ENCODE measurements around the gene VAPA. TPM values are rescaled to one million over a fixed set of nuclear protein-coding genes. Genes with fewer than 3 reads are reported as not detected.
"Not testable (repeated sequence)": the region's sequence is repeated elsewhere in the genome, so short reads cannot be mapped to it uniquely, and the experiment has no call there.

Gene VAPA
- polyA plus RNA-seq, 3 donors, result 113 to 152 (median 134) TPM

DNA sequence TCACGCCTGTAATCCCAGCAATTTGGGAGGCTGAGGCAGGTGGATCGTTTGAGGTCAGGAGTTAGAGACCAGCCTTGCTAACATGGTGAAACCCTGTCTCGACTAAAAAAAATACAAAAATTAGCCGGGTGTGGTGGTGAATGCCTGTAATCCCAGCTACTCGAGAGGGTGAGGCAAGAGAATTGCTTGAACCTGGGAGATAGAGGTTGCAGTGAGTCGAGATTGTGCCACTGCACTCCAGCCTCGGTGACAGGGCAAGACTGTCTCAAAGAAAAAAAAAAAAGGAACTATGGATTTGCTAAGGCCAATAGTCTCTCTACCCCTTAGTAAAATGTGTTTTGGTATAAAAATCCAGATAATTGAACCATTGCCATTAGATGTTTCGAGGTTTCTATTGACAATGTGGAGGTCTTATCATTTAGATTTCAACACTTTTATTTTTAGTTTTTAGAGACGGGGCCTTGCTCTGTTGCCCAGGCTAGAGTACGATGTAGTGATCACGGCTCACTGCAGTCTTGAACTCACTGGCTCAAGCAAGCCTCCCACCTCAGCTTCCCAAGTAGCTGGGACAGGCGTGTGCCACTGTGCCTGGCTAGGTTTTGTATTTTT is 29.2 kb upstream of the VAPA start:
- 85 to 87% (median 85%) methylated on average over 12 of the region's 12 CpGs for WGBS, 3 donors
- H3K27ac ChIP-seq (ENCODE audit: low read depth, low read length), result no peak overlapping the region

DNA sequence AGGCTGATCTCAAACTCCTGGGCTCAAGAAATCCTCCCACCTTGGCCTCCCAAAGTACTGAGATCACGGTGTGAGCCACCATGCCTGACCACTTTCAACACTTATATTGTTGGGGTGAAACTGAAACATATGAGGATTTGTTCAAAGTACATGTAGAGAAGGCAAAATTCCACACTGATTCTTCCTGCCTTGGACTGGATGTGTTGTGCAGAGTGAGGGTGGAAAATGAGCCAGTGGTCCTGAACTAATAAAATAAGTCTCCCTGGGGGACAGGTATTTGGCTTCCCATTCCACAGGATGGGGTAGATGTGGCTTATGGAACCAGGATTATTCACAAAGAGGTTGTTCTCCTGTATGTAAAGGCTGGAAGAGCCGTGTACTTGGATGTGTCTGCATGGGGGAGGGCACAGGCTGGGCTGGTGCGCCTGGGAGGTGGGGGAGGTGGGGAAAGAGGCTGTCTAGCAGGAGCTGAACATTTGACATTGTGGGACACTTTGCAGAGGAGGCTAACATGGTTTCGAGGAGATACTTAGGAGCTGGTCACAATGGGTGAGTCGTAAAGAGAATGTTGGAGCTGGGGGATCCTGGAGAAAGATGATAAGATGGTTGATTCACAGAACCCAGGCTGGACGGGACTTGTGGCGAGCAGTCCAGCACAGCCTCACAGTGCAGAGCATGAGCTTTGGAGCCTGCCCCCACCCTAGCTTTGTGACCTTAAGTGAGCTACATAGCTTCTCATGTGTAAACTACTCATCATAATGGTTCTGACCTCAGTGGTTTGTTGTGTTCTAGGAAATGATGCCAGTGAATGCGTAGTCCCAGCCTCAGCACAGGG is 28.4 kb upstream of the VAPA start, which contains the start of gene TXNDC2:
TSS of gene TXNDC2 (plus strand) at position 804 of the 835 bp plus-strand sequence. CDS start 708 bp downstream, outside the sequence.
- WGBS, 3 donors, result 82 to 93% (median 90%) methylated on average over 8 of the region's 8 CpGs
- no peak within 1 kb of the TSS for H3K27ac ChIP-seq (ENCODE audit: low read depth, low read length)

DNA sequence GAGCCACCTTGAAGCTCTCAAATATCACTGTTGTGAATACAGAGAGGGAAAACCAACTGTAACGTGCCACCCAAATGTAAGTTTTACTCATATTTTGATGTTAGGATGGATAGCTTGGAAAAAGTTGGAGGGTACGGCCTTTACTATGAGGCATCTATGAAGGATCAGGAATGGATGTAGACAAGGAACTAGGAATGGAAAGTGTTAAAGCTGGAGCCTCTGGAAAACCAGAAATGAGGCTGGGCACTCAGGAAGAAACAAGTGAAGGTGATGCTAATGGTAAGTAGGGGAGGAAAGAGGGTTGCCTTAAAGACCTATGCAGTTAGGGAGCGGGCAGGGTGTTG is 27.8 kb upstream of the VAPA start:
- WGBS, 3 donors, result 96 to 98% (median 96%) methylated on average over 3 of the region's 3 CpGs
- H3K27ac ChIP-seq (ENCODE audit: low read depth, low read length), result no peak overlapping the region

DNA sequence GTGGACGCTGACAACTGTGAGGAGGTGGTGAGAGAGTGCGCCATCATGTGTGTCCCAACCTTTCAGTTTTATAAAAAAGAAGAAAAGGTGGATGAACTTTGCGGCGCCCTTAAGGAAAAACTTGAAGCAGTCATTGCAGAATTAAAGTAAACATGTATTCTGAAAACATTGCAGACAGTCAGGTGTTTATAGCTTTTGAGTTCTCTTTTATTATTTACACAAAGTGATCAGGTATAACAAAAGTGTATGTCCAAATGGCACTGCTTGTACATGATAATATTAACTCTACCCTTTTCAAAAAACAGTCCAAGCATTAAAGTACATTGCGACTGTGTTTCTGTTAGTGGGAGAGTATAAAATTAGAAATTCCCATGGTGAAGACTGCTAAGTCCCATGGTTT is 25.8 kb upstream of the VAPA start:
- H3K27ac ChIP-seq (ENCODE audit: low read depth, low read length), result no peak overlapping the region
- WGBS, 3 donors, result 91 to 95% (median 95%) methylated on average over 5 of the region's 5 CpGs

DNA sequence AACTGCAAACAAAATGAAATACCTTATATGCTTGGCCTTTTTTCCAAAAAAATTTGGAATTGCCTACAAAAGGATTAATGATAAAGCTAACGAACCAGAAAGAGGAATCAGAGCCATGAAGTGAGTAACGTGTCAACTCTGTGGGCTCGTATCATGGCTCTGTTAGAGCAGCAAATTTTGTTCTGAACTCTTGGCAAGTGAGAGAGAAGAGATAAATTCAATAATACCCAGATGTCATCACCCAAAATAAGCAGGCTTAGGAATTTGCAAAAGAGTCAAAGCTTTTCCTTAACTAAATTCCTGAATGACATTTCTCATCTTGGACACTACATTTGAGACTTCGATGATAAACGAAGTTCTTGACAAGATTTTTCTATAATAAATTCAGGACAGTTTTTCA is 23.6 kb upstream of the VAPA start:
- no peak overlapping the region for H3K27ac ChIP-seq (ENCODE audit: low read depth, low read length)
- 87 to 90% (median 89%) methylated on average over 5 of the region's 5 CpGs for WGBS, 3 donors

DNA sequence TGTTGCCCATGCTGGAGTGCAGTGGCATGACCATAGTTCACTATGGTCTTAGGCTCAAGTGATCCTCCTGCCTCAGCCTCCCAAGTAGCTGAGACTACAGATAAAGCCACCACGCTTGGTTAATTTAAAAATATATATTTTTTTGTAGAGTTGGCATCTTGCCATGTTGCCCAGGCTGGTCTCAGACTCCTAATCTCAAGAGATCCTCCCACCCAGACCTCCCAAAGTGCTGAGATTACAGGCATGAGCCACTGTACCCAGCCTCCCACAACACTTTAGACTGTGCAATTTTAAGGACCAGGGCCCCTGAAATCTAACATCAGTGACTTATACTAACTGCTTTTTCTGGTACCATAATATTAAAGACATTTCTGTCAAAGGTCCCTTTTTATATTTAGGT is 22.9 kb upstream of the VAPA start:
- WGBS, 3 donors, result 74 to 86% (median 83%) methylated on average over 1 of the region's 1 CpG
- H3K27ac ChIP-seq (ENCODE audit: low read depth, low read length), result no peak overlapping the region

DNA sequence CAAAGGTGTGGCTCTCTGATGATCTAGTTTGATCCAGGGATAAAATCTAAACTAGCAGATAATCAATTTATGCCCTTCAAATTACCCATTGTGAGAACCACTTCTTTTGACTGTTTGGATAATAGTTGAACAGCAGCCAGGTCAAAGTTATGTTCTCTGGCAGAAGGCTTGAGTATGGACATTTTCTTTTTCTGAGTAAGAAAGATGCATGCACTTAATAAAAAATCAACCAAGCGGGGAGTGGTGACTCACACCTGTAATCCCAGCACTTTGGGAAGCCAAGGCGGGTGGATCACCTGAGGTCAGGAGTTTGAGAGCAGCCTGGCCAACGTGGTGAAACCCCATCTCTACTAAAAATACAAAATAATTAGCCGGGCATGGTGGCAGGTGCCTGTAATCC is 22.3 kb upstream of the VAPA start:
- 80 to 83% (median 80%) methylated on average over 4 of the region's 4 CpGs for WGBS, 3 donors
- H3K27ac ChIP-seq (ENCODE audit: low read depth, low read length), result not testable (repeated sequence)

DNA sequence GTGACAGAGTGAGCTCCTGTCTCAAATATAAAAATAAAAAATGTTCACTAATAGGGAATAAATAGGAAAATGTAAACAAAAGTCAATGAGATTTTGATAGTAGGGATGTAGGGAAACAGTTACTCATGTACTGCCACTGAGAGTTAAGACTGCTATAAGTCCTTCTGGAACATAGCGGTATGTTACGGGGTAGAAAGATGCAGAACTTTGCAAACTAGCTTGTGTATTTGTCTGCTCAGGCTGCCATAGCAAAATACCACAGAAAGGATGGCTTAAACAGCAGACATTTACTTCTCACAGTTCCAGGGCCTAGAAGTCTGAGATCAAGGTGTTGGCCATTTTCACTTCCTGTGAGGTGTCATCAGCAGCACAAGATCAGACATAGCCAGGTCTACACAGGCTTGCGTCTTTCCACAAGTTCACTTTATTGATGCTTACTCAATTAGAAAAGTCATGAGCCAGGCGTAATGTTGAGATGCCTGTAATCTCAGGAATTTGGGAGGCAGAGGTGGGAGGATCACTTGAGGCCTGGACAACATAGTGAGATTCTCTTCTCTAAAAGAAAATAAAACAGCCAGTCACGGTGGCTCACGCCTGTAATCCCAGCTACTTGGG is 19.3 kb upstream of the VAPA start:
- WGBS, 3 donors, result 85 to 96% (median 85%) methylated on average over 6 of the region's 6 CpGs
- H3K27ac ChIP-seq (ENCODE audit: low read depth, low read length), result no peak overlapping the region

DNA sequence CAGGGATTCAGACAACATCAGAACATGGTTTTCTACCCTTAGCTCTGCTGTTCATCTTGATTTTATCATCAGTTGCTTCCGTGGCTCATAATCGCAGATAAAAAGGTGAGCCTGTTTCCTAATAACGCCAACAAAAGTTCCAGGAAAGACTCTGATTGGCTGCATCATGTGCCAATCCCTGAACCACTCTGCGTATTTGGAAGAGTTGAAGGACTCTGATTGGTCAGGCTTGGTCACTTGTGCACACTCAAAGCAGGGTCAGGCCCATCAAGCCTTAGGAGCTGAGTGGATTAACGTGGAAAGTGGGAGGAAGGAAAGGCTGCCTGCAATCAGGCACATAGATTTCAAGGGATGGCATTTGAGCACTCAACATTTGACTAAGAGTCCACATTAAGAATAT is 16.7 kb upstream of the VAPA start:
- 89 to 95% (median 91%) methylated on average over 5 of the region's 5 CpGs for WGBS, 3 donors
- no peak overlapping the region for H3K27ac ChIP-seq (ENCODE audit: low read depth, low read length)

DNA sequence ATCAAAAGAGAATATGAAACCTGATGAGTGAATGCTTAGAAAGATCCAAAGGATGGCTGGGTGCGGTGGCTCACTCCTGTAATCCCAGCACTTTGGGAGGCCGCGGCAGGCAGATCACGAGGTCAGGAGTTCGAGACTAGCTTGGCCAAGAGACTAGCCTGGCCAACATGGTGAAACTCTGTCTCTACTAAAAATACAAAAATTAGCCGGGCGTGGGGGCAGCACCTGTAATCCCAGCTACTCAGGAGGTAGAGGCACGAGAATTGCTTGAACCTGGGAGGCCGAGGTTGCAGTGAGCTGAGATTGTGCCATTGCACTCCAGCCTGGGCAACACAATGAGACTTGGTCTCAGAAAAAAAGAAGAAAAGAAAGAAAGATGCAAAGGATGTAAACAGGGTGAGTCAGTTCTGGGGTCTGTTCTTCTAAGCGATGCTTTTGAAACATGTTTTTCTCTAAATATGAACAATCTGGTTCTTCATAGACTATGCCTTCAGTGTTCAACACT is 16.0 kb upstream of the VAPA start:
- H3K27ac ChIP-seq (ENCODE audit: low read depth, low read length), result not testable (repeated sequence)
- 94 to 96% (median 94%) methylated on average over 10 of the region's 10 CpGs for WGBS, 3 donors

DNA sequence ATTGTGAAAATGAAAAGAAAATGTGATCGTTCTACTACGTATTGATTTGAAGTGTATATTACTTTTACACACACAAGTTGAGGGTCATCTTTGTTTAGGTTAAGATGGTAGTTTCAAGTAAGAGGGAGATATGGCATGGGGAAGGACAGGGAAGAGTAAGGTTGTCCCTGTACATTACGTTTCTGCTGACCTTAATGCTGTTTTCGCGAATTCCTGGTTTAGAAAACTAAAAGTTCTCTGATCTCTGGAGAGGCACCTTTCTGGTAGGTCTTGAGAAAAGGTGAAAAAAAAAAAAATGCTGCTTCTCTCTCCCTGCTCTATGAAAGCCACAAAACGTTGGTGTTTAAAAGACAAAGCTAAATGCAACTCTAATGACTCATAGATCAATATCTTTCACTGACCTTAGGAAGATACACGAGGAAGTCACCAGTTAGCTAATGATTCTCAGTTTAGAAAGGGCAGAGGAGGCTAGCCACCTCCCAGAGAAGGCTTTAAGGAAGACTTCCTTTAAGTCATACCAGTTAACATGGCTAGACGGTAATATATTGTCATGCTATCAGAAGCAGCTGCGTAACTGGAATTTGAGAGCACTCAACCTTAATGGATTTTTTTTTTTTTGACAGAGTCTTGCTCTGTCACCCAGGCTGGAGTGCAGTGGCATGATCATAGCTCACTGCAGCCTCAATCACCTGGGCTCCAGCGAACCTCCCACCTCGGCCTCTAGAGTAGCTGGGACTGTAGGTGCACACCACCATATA is 14.8 kb upstream of the VAPA start:
- no peak overlapping the region for H3K27ac ChIP-seq (ENCODE audit: low read depth, low read length)
- 72 to 76% (median 74%) methylated on average over 11 of the region's 11 CpGs for WGBS, 3 donors

DNA sequence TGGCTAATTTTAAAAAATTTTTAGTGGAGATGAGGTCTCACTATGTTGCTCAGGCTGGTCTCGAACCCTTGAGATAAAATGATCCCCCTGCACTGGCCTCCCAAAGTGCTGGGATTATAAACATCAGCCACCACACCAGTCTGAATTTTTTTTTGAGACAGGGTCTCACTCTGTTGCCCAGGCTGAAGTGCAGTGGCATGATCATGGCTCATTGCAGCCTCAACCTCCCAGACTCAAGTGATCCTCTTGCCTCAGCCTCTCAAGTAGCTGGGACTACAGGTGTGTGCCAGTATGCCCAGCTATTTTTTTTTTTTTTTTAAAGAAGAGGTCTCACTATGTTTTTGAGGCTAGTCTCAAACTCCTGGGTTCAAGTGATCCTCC is 14.3 kb upstream of the VAPA start:
- WGBS, 3 donors, result 88 to 100% (median 95%) methylated on average over 1 of the region's 1 CpG
- not testable (repeated sequence) for H3K27ac ChIP-seq (ENCODE audit: low read depth, low read length)

DNA sequence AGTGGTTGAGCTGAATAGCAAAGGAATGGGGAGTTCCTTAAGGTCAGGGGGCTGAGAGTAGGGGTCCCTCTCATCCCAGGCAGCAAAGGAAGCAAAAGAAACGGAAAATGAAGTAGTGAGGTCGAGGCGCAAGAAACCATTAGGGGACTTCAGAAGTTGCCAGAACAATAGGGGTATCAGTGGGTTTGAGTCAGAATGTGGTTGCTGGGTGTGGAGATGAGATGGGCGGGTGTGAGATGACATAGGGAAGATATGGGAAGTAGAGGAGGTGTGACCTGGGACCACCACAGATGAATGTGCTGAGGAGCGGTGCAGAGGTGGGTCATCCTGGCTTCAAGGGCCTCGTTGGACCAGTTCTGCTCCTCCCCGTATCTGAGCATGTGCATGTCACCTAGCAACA is 13.1 kb upstream of the VAPA start:
- 91 to 93% (median 93%) methylated on average over 7 of the region's 7 CpGs for whole genome bisulfite sequencing, 3 donors
- no peak overlapping the region for H3K27ac ChIP-seq (ENCODE audit: low read depth, low read length)

DNA sequence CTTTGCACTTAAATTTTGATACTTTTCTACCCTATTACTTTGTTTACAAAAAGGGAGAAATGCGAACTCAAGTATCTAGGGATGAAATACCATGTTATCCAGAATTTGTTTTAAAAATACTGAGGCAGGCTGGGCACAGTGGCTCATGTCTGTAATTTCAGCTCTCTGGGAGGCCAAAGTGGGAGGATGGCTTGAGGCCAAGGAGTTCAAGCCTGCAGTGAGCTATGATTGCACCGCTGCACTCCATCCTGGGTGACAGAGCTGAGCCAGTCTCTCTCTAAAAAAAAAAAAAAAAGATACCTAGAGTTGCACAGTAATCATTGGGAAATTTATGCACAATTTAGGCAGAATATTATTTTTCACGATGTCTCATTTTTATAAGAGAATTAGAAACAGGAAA is 12.4 kb upstream of the VAPA start:
- no peak overlapping the region for H3K27ac ChIP-seq (ENCODE audit: low read depth, low read length)
- WGBS, 3 donors, result 75 to 92% (median 84%) methylated on average over 3 of the region's 3 CpGs

DNA sequence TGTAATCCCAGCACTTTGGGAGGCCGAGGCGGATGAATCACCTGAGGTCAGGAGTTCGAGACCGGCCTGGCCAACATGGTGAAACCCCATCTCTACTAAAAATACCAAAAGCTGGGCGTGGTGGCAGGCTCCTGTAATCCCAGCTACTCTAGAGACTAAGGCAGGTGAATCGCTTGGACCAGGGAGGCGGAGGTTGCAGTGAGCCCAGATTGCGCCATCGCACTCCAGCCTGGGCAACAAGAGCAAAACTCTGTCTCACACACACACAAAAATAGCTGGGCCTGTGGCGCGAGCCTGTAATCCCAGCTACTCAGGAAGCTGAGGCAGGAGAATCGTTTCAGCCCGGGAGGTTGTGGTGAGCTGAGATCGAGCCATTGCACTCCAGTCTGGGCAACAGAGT is 11.6 kb upstream of the VAPA start:
- not testable (repeated sequence) for H3K27ac ChIP-seq (ENCODE audit: low read depth, low read length)
- WGBS, 3 donors, result 86 to 95% (median 92%) methylated on average over 14 of the region's 14 CpGs

DNA sequence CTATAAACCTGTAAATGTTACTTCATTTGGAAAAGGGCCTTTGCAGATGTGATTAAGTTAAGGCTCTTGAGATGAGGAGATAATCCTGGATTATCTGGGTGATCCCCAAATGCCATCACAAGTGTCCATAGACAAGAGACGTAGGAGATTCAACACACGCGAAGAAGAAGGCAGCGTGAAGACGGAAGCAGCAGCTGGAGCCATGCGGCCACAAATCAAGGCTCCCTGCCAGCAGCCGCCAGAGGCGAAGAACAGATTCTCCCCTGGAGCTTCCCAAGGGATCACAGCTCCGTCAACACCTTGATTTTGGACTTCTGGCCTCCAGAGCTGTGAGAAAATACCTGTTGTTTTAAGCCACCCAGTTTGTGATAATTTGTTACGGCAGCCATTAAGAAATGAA is 11.0 kb upstream of the VAPA start:
- no peak overlapping the region for H3K27ac ChIP-seq (ENCODE audit: low read depth, low read length)
- WGBS, 3 donors, result 80 to 88% (median 87%) methylated on average over 10 of the region's 10 CpGs

DNA sequence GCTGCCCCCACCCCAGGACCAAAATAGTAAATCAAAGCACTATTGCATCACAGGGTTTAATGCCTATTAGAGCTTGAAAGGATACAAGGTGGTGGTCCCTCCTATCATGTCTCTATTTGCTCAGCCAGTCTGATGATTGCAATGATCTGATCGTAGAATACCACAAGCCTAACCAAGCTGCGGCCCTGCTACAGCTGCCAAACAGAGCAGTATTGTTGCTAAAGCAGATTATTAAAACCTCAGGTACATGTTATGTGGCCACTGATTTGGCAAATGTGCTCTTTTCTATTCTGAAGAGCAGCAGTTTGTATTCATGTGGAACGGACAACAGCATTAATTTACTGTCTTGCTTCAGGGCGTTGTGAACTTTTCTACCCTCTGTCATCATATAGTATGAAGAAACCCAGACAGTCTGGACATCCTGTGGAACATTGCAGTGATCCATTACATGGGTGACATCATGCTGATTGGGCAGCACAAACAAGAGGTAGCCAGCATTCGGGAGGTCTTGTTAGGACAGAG is 8.4 kb upstream of the VAPA start:
- 50 to 62% (median 55%) methylated on average over 5 of the region's 5 CpGs for WGBS, 3 donors

DNA sequence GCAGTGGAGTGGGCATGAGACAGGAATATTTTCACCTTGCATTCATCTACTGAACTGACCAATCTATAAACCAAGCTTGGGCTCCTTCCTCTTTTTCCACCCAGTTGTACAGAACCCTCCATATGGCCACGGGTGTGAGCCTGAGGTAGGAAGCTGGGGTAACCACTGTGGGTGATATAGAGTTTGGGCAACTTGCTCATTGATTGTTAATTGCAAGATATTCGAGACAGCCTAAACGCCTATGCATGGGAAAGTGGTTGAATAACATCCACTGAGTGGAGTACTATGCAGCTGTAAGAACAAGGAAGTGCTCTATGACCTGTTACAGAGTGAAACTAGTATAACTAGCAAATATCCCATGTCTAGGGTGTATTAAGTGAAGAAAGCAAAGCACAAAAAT is 7.3 kb upstream of the VAPA start:
- H3K27ac ChIP-seq (ENCODE audit: low read depth, low read length), result no peak overlapping the region
- 61 to 73% (median 71%) methylated on average over 3 of the region's 3 CpGs for WGBS, 3 donors

More for the DNA sequence above, 8.4 kb upstream of the VAPA start:
- H3K27ac ChIP-seq (ENCODE audit: low read depth, low read length), result no peak overlapping the region

DNA sequence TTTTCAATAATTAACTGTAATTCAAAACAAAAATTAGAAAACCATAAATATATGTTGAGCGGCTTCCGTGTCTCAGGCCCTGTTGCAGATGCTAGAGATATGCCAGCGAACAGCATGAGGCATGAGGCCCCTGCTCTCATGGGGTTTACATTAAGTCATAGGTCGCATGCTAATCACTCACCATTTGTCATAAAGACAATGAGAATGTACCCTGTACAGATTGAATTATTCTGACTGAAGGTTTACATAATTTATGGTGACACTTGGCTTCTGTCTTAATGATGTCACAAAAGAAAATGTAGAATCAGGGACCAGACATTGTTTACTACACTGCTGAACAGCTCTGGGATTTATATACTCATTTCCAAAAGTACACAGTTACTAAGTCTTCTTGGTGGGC is 5.9 kb upstream of the VAPA start:
- 92 to 98% (median 94%) methylated on average over 4 of the region's 4 CpGs for WGBS, 3 donors
- H3K27ac ChIP-seq (ENCODE audit: low read depth, low read length), result no peak overlapping the region

All from adipose tissue (tissue), 3 donors.